ENCODE measurements around the gene GALNT17.

GALNT17 gene

DNA sequence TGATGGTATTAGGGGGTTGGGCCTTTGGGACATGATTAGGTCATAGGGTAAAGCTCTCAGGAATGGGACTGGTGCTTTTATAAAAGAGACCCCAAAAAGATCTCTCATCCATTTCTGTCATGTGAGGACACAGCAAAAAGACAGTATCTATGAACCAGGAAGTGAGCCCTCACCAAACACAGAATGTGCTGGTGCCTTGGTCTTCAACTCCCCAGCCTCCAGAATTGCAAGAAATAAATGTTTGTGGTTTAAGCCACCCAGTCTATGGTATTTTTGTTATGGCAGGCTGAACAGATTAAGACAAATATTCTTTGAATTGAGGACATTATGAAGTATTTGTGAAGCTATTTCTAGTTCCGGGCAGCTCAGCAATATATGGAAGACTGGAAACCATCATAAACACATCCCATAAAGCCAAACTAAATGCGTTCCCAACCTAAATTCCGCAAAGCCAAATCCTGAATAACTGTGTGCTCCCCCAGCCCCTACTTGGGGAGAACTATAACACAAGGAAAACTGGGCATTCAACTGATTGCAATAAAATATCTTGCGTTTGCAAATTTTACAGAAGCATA is 153.7 kb downstream of the GALNT17 start:
- DNase-seq (ENCODE audit: low spot score) = no peak

DNA sequence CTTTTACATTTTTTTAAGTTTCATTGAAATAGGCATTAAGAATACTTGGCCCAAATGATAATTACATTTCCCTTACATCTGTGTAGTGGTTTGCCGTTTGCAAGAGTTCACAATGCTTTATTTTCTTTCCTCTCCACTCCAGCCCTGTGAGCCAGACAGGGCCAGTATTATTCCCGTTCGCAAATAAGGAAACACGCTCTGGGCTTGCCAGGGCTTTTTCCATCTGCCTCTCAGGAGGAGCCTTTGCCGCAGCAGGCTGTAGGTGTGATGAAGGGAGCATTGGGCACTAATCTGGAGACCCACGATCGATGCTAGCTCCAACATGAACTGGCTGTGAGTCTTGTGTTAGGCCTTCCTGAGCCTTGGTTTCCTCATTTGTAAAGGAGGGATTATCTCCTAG is 154.4 kb downstream of the GALNT17 start:
- DNase-seq (ENCODE audit: low spot score) = peak; percentile 86

DNA sequence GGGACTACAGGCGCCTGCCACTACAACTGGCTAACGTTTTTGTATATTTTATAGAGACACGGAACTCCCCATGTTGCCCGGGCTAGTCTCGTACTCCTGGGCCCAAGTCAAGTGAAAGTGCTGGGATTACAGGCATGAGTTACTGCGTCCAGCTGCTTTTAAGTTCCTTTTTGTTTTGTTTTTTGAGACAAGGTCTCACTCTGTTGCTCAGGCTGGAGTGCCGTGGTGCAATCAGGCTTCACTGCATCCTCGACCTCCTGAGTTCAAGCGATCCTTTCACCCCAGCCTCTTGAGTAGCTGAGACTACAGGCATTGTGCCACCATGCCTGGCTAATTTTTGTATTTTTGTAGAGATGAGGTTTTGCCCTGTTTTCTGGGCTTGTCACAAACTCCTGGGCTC is 155.0 kb downstream of the GALNT17 start:
- no peak for DNase-seq (ENCODE audit: low spot score)

DNA sequence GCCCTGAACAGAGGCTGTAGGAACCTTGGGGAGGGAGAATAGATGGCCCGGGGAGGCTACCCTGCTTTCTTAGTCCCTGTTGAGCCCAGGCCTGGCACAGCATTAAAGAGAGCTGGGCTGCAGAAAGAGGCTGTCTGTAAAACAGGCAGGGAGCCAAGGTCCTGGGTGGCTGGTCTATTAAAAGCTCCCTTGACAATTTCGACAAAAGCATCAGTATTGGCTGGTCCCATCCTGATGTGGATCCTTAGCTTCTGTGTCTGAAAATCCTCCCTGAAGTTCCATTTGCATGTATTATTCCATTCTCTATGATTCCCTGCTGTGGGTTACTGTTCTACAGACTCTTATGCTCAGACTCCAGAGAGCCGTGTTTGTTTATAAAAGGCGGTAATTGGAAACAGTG is 158.5 kb downstream of the GALNT17 start:
- peak; percentile 45 for DNase-seq (ENCODE audit: low spot score)

DNA sequence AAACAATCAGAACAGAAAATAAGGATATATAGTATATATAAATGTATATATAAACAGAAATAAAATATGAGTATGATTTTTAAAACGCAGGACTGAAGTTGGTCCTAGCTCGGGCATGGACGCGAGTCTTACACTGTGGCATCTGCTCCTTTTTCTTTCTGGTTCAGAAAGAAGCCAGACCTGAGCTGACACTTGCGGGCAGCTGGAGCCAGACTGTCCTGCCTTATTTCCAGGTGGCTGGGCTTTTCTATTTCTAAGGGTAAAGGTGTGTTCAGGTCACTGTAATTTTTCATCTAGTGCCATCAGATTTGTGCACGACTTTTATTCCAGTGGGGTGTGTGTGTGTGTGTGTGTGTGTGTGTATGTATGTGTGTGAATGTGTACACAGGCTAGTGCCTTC is 166.4 kb downstream of the GALNT17 start:
- no peak for DNase-seq (ENCODE audit: low spot score)

DNA sequence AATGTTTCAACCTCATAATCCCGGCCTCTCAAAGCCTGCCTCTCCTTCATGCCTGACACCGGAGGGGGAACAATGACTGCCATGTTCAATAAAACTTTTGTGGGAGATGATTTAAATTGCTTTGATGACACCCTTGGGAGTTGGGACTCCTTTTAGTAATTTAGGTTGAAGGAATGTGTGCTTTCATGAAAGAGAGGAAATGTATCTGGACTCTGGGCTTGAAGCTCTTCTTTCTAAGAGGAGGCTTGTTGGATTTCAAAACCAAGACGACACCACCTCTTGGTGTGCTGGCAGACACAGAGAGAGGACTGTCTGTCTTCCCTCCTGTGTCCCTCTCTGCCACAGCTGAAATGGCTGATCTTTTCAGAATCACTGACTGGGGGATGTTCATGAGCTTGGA is 168.1 kb downstream of the GALNT17 start:
- DNase-seq (ENCODE audit: low spot score) = no peak

DNA sequence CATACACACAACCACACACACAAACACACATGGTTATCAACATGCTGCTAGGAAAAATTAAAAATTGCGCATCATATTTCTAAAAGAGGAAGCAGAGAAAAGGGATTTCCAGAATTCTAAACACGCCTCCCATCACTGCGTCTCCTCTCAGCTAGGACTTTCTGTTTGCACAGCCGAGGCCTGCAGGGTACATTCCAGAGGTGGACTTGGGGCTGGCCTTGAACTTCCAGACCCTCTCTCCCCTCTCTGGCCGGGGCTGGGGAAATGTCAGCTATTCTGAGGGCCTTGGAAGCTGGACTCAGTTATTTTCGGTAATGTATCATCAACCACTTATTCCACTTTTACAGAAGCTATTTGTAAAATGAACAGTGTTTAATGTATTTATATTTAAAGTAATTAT is 168.7 kb downstream of the GALNT17 start:
- no peak for DNase-seq (ENCODE audit: low spot score)

DNA sequence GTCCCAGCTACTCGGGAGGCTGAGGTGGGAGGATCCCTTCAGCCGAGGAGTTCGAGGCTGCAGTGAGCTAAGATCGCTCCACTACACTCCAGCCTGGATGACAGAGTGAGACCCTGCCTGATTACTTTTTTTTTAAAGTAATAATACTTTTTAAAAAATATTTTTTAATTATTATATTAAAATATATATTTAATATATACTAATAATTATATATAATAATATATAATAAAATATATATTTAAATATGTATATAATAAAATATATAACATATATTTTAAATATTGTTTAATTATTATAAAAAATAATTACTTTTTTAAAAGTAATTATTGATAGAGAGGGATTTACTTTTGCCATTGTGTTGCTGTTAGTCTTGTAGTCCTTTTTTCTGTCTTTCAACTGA is 169.2 kb downstream of the GALNT17 start:
- DNase-seq (ENCODE audit: low spot score) = no peak

DNA sequence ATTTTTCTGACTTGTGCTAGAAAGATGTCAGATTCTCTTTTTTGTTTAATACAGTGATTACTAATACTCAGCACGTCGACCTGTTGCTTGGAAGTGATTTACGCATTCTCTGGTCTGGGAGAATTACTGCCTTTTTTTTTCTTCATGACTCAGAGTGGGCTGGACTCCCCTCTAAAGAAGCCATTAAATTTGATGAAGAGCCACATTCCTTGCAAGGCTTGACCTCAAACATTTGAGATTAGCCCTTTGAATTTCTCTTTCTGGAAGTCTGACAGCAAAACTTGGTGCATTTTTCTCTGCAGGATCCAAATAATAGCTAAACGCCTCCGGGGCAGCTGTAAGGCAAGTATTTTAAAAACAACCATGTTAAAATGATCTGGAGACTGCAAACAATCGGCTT is 171.6 kb downstream of the GALNT17 start:
- no peak for DNase-seq (ENCODE audit: low spot score)

DNA sequence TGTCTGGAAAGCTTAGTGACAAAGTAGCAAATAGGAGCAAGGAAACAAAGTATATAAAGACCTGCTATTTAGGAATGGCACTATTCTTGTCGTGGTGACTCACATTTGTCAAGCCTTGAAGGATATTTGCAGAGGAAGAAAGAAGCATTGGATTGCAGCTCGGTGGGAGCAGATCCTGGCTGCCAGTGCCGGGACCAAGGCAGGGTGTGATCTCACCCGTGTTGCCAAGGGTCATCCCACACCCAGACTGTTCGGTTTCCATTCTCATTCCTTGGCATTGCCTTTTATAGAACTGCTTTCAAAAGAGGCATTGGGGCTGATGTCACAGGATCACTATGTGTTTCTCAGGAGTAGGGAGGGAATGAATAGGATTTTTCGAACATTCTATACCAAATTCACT is 176.2 kb downstream of the GALNT17 start:
- DNase-seq (ENCODE audit: low spot score) = peak; percentile 44

DNA sequence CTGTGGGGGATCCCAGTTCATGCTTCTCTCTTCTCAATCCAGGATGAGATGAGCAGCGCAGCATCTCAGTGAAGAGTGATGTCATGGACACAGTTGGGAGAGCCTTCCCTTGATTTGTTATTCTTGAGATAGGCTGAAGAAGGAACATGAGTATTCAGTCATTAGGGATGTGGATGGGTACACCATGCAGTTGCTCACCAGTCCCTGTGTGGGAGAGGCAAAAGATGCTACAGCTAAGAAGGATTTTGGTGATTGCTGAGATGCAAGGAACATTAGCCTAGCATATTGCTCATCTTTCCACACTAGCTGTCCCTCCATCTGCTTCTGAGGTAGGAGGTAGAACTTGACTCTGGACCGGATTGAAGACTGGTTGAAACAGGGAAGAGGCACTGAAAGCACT is 179.6 kb downstream of the GALNT17 start:
- DNase-seq (ENCODE audit: low spot score) = peak; percentile 28

DNA sequence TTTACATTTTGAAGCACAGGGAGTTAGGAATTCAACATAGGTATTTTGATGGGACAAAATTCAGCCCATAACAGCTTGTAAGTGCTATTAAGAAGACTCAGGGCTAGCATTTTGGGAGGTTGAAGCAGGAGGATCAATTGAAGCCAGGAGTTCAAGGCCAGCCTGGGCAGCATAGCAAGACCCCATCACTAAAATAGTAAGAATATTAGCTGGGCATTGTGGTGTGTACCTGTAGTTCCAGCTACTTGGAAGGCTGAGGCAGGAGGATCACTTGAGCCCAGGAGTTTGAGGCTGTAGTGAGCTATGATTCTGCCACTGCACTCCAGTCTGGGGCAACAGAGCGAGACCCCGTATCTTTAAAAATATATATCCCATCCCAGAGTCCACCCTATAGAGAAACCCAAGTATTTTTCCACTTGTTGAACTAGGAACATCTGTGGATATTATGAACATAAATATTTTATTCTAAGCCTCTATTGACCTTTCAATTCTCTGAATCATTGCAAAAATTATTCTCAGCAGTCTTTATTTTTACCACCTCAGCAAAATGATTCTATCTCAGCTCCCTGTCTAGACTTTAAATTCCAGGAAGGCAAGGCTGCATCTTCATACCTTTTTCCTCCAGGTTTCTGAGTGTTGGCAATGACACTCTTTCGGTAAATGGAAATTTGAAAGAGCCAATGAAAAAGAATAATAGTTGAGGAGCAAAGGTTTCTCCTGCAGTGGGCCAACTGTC is 181.0 kb downstream of the GALNT17 start:
- no peak for DNase-seq (ENCODE audit: low spot score)

DNA sequence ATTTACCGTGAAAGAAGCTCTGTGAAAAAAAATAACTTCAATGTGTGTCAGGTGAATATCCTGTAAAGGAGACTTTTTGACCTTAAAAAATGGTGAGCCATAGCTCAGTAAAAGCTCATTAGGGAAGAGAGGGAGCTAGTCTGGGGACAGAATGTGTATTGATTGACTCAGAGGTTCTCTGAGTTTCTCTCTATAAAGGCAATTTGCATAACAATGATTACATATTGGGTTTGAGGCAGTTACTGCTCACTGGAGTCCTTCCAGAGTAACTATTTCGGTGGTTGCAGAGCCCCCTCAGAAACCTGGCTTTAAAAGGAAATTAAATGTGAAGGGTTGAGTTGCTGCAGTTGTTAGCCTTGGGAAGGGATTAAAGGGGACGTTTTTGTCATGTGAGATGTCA is 181.6 kb downstream of the GALNT17 start:
- DNase-seq (ENCODE audit: low spot score) = no peak

DNA sequence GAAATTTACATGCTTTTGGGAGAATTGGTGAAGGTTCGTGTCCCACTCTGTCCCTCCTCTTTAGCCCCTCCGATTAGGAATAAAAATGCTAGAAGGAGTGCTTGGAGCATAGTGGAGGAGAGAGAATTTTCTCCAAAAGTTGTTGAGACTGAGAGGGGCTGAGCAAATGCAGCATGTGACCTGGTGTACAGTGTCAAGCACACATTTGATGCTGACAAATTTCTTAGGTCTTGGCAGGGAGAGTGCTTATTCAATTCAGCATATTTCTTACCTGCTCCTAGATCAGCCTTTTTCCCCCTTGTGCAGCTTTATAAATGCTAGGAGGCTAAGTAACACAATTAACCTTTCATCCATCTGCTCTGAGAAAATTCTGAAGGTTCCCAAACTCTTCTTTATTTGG is 189.0 kb downstream of the GALNT17 start:
- DNase-seq (ENCODE audit: low spot score) = no peak

DNA sequence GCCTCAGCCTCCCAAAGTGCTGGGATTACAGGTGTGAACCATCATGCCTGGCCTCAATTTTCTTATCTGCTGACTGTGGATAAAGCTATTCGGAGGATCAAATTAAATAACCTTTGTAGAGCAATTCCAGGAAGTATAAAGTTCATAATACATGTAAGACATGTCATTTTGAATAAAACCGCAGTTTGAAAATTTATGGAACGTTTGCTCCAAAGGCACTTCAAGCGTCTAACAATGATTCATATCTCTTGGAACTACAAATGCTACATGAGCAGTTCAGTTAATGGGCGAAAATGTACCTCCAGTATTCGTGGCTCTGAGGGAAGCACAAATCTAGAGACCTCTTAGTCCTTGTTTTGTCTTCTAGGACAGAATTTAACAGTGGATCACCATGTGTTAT is 190.3 kb downstream of the GALNT17 start:
- DNase-seq (ENCODE audit: low spot score) = no peak

DNA sequence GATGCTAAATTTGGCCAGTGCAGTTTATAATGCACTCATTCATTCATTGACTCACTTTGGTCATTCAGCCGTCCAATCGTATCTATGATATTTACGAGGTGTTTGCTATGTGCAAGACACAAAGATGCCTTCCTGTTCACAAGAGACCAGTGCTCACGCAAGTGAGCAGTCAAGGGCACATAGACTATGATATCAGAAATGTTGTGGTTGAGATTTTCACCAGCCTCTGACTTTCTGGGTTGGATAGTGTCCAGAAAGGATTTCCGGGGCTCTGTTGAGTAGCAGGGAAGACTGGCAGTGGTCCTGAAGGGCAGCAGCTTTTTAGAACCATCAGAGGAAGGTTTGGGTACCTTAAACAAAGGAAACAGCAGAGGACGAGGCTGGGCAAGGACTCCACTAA is 191.8 kb downstream of the GALNT17 start:
- DNase-seq (ENCODE audit: low spot score) = no peak

DNA sequence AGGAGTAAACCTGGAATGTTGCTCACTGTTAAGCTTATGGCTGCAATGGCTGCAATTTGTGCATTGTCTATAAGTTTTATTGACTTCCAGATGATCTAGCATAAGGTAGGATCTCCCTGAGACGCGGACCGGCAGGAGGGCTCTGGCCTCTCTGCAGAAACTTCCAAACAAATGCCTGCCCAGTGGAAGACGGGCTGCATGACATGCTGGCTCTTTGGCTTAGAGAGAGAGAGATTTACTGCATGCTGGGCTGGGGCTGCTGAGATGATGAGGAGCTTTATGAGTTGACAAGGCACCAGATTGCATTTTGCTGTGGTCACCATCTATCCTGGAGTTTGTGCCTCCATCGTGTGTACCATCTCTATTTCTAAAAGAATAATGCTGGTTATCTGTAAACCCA is 193.2 kb downstream of the GALNT17 start:
- peak; percentile 90 for DNase-seq (ENCODE audit: low spot score)

DNA sequence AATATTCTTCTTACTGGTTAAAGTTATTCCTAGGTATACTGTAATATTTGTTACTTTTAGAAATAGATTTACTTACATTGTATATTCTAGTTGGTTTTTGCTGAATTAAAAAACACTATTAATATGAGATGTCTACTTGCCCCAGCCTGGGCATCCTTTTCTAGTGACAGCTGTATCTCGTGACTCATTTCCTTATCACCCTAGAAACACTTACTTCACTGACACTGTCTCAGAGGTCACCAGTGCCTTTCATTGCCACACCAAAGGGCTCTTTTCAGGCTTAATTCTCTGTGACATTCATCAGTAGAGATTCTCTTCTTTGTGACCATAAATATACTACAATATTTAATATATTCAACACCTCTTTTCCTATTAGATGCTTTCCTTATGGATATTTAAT is 194.7 kb downstream of the GALNT17 start:
- no peak for DNase-seq (ENCODE audit: low spot score)

DNA sequence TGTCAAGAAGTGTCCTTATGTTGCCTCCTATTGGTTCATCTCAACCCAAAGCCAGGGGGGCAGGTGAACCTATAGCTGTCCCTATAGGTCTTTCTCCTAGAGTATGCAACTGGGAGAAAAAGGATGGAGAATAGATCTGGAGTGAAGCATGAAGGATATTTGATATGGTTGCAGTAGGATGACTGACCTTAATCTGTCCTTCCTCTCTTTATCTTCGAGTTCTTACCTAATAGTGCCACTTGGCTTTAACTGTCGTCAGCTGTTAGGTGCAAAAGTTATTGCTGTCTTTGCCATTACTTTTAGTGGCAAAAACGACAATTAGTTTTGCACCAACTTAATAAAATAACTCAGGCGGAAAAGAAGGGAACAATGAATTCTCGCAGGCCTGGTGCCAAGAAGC is 196.0 kb downstream of the GALNT17 start:
- DNase-seq (ENCODE audit: low spot score) = no peak

DNA sequence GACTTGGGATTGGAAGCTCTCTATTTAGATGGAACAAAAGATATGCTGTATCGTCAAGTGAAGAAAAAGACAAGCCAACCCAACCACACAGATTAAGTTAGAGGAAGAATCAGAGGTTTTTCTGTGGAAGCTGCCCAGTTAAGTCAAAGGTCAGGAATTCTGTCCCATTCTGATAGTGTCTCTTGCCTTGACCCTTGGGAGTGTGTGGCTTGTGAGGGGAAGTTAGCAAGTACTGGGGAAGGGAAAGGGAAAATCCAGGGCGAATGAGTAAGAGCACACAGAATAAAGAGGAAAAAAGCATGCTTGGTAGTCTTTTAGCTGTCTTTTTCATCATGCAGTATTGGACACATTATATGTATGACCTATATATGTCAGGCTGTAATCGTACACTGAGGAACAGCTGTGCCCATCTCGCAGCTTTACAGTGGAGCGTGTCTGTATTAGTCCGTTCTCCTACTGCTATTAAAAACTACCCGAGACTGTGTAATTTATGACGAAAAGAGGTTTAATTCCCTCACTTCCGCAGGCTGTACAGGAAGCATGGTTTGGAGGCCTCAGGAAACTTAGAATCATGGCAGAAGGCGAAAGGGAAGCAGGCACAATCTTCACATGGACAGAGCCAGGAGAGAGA is 197.2 kb downstream of the GALNT17 start:
- DNase-seq (ENCODE audit: low spot score) = no peak

DNA sequence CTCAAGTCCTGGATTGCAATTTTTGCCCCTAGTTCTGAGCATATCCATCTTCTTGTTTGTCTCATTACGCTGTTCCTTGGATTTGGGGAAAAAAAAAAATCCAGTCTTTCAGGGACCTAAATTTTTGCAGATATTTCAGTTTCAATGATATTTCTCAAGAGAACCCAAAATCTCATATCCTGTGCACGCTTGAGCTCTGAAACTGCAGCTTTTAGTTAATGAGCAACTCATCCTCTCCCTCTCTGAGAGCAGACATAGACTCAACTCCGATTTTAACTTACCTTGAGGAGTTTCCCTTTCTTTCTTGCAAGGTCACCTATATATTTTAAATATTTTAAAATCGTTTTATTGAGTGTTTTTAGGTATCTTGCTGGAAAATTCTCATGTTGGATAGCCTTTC is 200.3 kb downstream of the GALNT17 start:
- no peak for DNase-seq (ENCODE audit: low spot score)

DNA sequence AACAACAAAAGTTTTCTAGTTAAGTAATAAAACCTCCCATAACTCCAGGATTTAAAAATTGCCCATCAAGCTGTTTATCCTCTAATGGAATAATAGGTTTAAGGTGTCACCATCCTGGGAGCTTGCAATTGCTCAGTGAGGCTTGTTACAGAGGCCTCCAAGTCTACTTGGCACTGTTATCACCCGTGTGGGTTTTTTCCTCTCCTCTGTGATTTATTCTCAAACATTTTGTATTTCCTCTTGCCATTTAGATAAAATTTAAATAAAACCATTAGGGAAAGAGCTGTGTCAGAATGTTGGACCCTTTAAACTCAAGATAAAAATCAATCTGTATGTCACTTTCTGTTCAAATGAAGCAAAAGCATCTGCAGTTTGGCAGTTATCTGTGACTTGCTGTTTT is 202.6 kb downstream of the GALNT17 start:
- DNase-seq (ENCODE audit: low spot score) = peak; percentile 70

DNA sequence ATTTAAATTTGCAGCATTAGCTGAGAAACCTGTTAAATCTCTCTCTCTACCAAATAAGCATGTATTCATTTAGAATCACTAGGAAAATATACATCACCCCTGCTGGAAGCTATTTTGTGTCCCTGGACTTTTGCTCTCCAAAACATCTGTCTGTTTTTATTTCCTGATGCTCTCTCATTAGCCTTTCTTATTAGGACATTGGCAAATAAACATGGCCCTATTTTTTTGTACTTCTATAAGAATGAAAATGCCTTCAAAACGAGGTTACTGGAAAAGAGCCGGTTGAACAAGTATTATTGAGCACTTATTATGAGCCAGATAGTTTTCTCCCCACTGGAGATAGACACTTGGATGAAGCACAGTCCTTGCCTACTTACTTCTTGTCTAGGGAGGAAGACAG is 206.9 kb downstream of the GALNT17 start:
- DNase-seq (ENCODE audit: low spot score) = no peak

DNA sequence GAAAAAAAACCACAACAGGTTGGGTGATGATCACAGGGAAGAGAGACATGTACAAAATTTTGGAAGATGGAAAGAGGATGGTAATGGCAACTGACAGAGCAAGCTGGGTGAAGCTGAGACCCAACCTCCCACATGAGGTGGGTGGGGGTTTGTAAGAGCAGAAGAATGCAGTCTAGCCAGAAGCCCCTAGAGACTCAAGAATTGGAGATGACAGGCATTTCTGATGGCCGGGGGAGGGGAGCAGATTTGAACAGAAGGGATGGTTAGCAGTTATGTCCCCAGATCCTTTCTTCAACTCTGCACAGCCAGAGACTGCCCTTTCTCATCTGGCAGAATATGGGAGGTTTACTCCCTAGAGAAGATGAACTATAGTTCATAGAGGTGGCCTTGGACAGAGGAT is 208.0 kb downstream of the GALNT17 start:
- no peak for DNase-seq (ENCODE audit: low spot score)

All from cerebellar cortex (tissue), 1 donor.